B cell (primary cell): Measurements from ENCODE around the gene COL28A1.

Source experiments
- EZH2 ChIP-seq: IDR thresholded peaks from 2 replicates; pipeline ENCODE4 v1.6.1; 2012; ENCODE audit warnings: borderline replicate concordance, low read depth, mild to moderate bottlenecking, moderate library complexity, low read length; ENCODE audit not compliant: insufficient read depth, poor library complexity, severe bottlenecking
- TF ChIP-seq, protein P1 (sequence below): fragments of 200-600 bp; IDR thresholded peaks from one replicate; pipeline ENCODE4 v1.8.0; 2022; ENCODE audit warnings: antibody characterized with exemption, mild to moderate bottlenecking

GRCh38 chr7:7481802-7482201, 53.9 kb downstream of the COL28A1 start:
- TF ChIP-seq, protein P1, sequence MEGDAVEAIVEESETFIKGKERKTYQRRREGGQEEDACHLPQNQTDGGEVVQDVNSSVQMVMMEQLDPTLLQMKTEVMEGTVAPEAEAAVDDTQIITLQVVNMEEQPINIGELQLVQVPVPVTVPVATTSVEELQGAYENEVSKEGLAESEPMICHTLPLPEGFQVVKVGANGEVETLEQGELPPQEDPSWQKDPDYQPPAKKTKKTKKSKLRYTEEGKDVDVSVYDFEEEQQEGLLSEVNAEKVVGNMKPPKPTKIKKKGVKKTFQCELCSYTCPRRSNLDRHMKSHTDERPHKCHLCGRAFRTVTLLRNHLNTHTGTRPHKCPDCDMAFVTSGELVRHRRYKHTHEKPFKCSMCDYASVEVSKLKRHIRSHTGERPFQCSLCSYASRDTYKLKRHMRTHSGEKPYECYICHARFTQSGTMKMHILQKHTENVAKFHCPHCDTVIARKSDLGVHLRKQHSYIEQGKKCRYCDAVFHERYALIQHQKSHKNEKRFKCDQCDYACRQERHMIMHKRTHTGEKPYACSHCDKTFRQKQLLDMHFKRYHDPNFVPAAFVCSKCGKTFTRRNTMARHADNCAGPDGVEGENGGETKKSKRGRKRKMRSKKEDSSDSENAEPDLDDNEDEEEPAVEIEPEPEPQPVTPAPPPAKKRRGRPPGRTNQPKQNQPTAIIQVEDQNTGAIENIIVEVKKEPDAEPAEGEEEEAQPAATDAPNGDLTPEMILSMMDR, result no peak
- TF ChIP-seq EZH2, result no peak
